Activated naive CD4-positive, alpha-beta T cell (primary cell): Measurements from ENCODE around the gene GABRB3.

Experiments used
- DNase-seq, 4 experiments: peaks; one replicate each; lab custom pipeline; 2025; lab: John Stamatoyannopoulos, UW

GABRB3 gene

GRCh38 chr15:26630857-26631256 lies 142.0 kb downstream of the GABRB3 start:
- no peak for DNase-seq

GRCh38 chr15:26628879-26629529 lies 143.9 kb downstream of the GABRB3 start:
- DNase-seq: no peak

GRCh38 chr15:26628071-26628470 lies 144.8 kb downstream of the GABRB3 start:
- no peak for DNase-seq

GRCh38 chr15:26624128-26624527 lies 148.7 kb downstream of the GABRB3 start:
- no peak for DNase-seq

- no peak for DNase-seq
Observed at GRCh38 chr15:26623071-26623470, 149.8 kb downstream of the GABRB3 start.

GRCh38 chr15:26621816-26622215 lies 151.1 kb downstream of the GABRB3 start:
- DNase-seq: no peak

- no peak for DNase-seq
Observed at GRCh38 chr15:26620528-26621458, 152.1 kb downstream of the GABRB3 start.

- DNase-seq: no peak
Observed at GRCh38 chr15:26615927-26616302, 157.0 kb downstream of the GABRB3 start.

GRCh38 chr15:26615188-26615926 lies 157.5 kb downstream of the GABRB3 start:
- no peak for DNase-seq

- no peak for DNase-seq
Observed at GRCh38 chr15:26614734-26615133, 158.1 kb downstream of the GABRB3 start.

GRCh38 chr15:26598704-26599103 lies 174.2 kb downstream of the GABRB3 start:
- DNase-seq: no peak

- DNase-seq: no peak
Observed at GRCh38 chr15:26595611-26596010, 177.3 kb downstream of the GABRB3 start.

- DNase-seq: no peak
Observed at GRCh38 chr15:26590676-26591075, 182.2 kb downstream of the GABRB3 start.

- no peak for DNase-seq
Observed at GRCh38 chr15:26582840-26583239, 190.0 kb downstream of the GABRB3 start.

- DNase-seq: no peak
Observed at GRCh38 chr15:26580943-26581342, 191.9 kb downstream of the GABRB3 start.

GRCh38 chr15:26572602-26573350 lies 200.1 kb downstream of the GABRB3 start:
- no peak for DNase-seq

- DNase-seq: no peak
Observed at GRCh38 chr15:26571346-26571745, 201.5 kb downstream of the GABRB3 start.

GRCh38 chr15:26565542-26565941 lies 207.3 kb downstream of the GABRB3 start:
- no peak for DNase-seq

- no peak for DNase-seq
Observed at GRCh38 chr15:26564361-26564760, 208.5 kb downstream of the GABRB3 start.

GRCh38 chr15:26562336-26562735 lies 210.5 kb downstream of the GABRB3 start:
- DNase-seq: no peak

GRCh38 chr15:26561896-26562295 lies 211.0 kb downstream of the GABRB3 start:
- DNase-seq: no peak

- DNase-seq: no peak
Observed at GRCh38 chr15:26561130-26561529, 211.7 kb downstream of the GABRB3 start.
